T-helper 17 cell (primary cell): ENCODE measurements around the gene EXOC6B. TPM values are rescaled to one million over a fixed set of nuclear protein-coding genes. Genes with fewer than 3 reads are reported as not detected.

Source experiments
- ATAC-seq: fragments of 150-1000 bp; cut with Tn5 transposase; 2 replicates; pipeline ENCODE4 v1.10.0; 2021; ENCODE audit warnings: mild to moderate bottlenecking, moderate library complexity
- DNase-seq, 3 donors: peaks; one replicate each; pipeline versions ENCODE4 v3.0.0 to v3.0.0-alpha.2; 2020 to 2021
- H3K9me3 ChIP-seq: one replicate; pipeline ENCODE4 v1.7.0; 2013; ENCODE audit warnings: low read length, mild to moderate bottlenecking; ENCODE audit not compliant: control insufficient read depth, poor library complexity, severe bottlenecking
- H3K27ac Mint-ChIP-seq: one replicate; pipeline ENCODE4 v1.8.0; 2022; ENCODE audit warnings: mild to moderate bottlenecking, moderate library complexity, mixed read lengths
- H3K27me3 Mint-ChIP-seq: one replicate; pipeline ENCODE4 v1.8.0; 2022; ENCODE audit warnings: mixed read lengths
- H3K36me3 Mint-ChIP-seq: one replicate; pipeline ENCODE4 v1.8.0; 2022; ENCODE audit warnings: low read depth, mixed read lengths
- H3K4me1 Mint-ChIP-seq: one replicate; pipeline ENCODE4 v1.8.0; 2022; ENCODE audit warnings: mild to moderate bottlenecking, mixed read lengths
- H3K4me3 Mint-ChIP-seq: one replicate; pipeline ENCODE4 v1.8.0; 2022; ENCODE audit warnings: mild to moderate bottlenecking, moderate library complexity, mixed read lengths
- total RNA-seq, 4 donors: library from RNA in 2 of 4; stranded (reverse) in 2 of 4; gene quantifications; one replicate each; pipeline ENCODE4 v1.2.3 and lab custom pipeline; 2022 to 2026

The EXOC6B gene
- total RNA-seq (10 to 100 TPM; 14.6 to 17.3 TPM), total RNA-seq (lab: John Stamatoyannopoulos, UW) (18.3 to 22.9 reads per million in 2 donors)

GRCh38 chr2:72825257-72826155 lies at the start of gene EXOC6B:
EXOC6B (minus strand) TSS chr2:72826033.
- H3K9me3 ChIP-seq, result no peaks in the 10 kb centered on the region
- peaks cover 7% of the 10 kb centered on the region for H3K36me3 Mint-ChIP-seq
- peaks cover 7% of the 10 kb centered on the region for H3K27me3 Mint-ChIP-seq
- ATAC-seq (peak; percentile 95), DNase-seq (peak; percentile 66 to 76 (median 69))
- H3K4me1 Mint-ChIP-seq, result peaks cover 36% of the 10 kb centered on the region
- H3K4me3 Mint-ChIP-seq, result peak within 1 kb of the TSS; percentile 97
- H3K27ac Mint-ChIP-seq, result peak within 1 kb of the TSS; percentile 94

DNA sequence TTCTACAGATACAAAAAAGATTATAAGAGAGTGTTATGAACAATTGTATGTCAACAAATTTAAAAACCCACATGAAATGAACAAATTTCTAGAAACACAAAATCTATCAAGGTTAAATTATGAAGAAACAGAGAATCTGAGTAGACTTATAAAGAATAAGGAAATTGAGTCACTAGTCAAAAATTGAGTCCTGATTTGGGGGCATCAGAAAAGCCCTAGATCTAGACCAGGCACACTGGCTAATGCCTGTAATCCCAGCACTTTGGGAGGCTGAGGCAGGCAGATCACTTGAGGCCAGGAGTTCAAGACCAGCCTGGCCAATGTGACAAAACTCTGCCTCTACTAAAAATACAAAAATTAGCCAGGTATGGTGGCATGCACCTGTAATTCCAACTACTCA lies 46.0 kb upstream of the EXOC6B start:
- Mint-ChIP-seq H3K27me3 (peaks cover 45% of the 10 kb centered on the region), H3K4me1 (no peaks in the 10 kb centered on the region)
- ATAC-seq, result no peak

GRCh38 chr2:72871060-72871459 lies 45.2 kb upstream of the EXOC6B start:
- Mint-ChIP-seq H3K36me3 (peaks cover 3% of the 10 kb centered on the region), H3K4me3 (no peak overlapping the region), H3K27ac (no peak overlapping the region), H3K27me3 (peaks cover 50% of the 10 kb centered on the region), H3K4me1 (no peaks in the 10 kb centered on the region)
- ATAC-seq (no peak), DNase-seq (no peak)
- H3K9me3 ChIP-seq, result no peaks in the 10 kb centered on the region

More for the DNA sequence above, 46.0 kb upstream of the EXOC6B start:
- no peaks in the 10 kb centered on the region for H3K9me3 ChIP-seq
- Mint-ChIP-seq H3K4me3 (no peak overlapping the region), H3K27ac (no peak overlapping the region), H3K36me3 (peaks cover 3% of the 10 kb centered on the region)
- no peak for DNase-seq

DNA sequence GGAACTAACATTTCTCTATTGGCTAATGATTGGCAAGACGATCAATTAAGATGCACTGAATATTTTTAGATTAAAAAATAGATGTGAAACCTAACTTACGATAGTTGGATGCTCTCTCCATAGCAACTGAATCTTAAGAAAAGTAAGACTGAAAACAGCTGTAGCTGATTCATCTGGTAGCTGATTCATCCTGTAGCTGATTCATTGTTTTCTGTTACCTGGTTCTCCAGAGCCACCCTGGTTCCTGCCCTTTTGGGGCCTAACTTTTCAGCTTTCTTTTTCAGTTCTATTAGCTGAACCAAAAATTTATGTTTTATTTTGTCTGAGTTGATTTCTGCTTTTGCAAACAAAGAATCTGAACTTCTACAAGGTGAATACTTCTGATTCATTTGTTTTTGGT lies 38.7 kb upstream of the EXOC6B start:
- no peak overlapping the region for H3K27ac Mint-ChIP-seq

GRCh38 chr2:72863046-72863445 lies 37.2 kb upstream of the EXOC6B start:
- Mint-ChIP-seq H3K4me1 (peaks cover 13% of the 10 kb centered on the region), H3K27ac (peak overlapping the region; percentile 74), H3K4me3 (no peak overlapping the region), H3K36me3 (peaks cover 2% of the 10 kb centered on the region), H3K27me3 (peaks cover 62% of the 10 kb centered on the region)
- no peak for DNase-seq
- no peaks in the 10 kb centered on the region for H3K9me3 ChIP-seq
- no peak for ATAC-seq

More for the DNA sequence above, 38.7 kb upstream of the EXOC6B start:
- DNase-seq (no peak), ATAC-seq (no peak)
- no peak overlapping the region for H3K4me3 Mint-ChIP-seq
- H3K4me1 Mint-ChIP-seq, result peaks cover 13% of the 10 kb centered on the region
- peaks cover 60% of the 10 kb centered on the region for H3K27me3 Mint-ChIP-seq
- H3K9me3 ChIP-seq, result no peaks in the 10 kb centered on the region
- peaks cover 3% of the 10 kb centered on the region for H3K36me3 Mint-ChIP-seq

GRCh38 chr2:72862239-72862988 lies 36.6 kb upstream of the EXOC6B start:
- DNase-seq, result peak; percentile 74 to 87 (median 80)
- peaks cover 4% of the 10 kb centered on the region for H3K36me3 Mint-ChIP-seq
- peaks cover 16% of the 10 kb centered on the region for H3K4me1 Mint-ChIP-seq
- no peaks in the 10 kb centered on the region for H3K9me3 ChIP-seq
- H3K27me3 Mint-ChIP-seq, result peaks cover 67% of the 10 kb centered on the region
- peak overlapping the region; percentile 70 for H3K4me3 Mint-ChIP-seq
- peak overlapping the region; percentile 74 for H3K27ac Mint-ChIP-seq
- peak; percentile 96 for ATAC-seq

DNA sequence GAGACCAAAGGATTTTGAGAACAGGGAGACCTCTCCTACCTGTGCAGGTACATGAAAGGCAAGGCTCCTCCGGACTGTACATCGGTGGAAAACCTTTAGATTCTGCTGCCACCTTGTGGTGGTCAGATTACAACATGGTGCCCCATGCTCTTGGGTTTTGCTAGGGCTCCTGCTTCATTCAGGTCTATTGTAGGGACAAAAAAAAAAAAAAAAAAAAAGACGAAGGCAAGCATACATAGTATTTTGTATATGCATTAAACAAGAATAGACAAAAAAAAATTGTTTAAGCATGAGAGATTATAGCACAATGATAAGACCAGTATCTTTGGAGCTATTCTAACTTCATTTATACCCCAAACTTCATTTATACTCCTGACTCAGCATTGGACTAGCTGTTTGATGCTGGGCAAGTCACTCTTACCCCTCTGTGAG lies 34.0 kb upstream of the EXOC6B start:
- no peaks in the 10 kb centered on the region for H3K9me3 ChIP-seq
- Mint-ChIP-seq H3K4me1 (peaks cover 19% of the 10 kb centered on the region), H3K36me3 (peaks cover 11% of the 10 kb centered on the region), H3K27ac (no peak overlapping the region), H3K4me3 (no peak overlapping the region), H3K27me3 (peaks cover 69% of the 10 kb centered on the region)
- peak; percentile 79 for ATAC-seq
- DNase-seq, result peak; percentile 14 to 48 (median 19)

GRCh38 chr2:72851333-72851732 lies 25.5 kb upstream of the EXOC6B start:
- no peaks in the 10 kb centered on the region for H3K4me1 Mint-ChIP-seq
- no peak overlapping the region for H3K4me3 Mint-ChIP-seq
- no peaks in the 10 kb centered on the region for H3K9me3 ChIP-seq
- peaks cover 7% of the 10 kb centered on the region for H3K36me3 Mint-ChIP-seq
- H3K27ac Mint-ChIP-seq, result no peak overlapping the region
- ATAC-seq (no peak), DNase-seq (no peak)
- H3K27me3 Mint-ChIP-seq, result peaks cover 48% of the 10 kb centered on the region

DNA sequence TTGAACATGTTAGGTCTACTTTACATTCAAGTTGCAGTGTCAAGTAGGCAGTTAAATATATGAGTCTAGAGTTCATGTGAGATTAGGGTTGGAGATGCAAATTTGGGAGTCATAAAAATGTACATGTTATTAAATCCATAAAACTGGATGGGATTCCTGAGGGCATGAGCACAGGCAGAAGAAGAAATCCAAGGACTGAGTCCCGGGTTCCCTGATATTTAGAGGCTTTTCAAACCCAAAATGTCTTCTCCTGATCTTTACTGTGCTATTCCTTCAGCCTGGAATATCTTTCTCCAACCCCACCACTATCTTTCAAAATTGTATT lies 23.3 kb upstream of the EXOC6B start:
- no peak for DNase-seq
- Mint-ChIP-seq H3K27ac (no peak overlapping the region), H3K36me3 (no peaks in the 10 kb centered on the region)

DNA sequence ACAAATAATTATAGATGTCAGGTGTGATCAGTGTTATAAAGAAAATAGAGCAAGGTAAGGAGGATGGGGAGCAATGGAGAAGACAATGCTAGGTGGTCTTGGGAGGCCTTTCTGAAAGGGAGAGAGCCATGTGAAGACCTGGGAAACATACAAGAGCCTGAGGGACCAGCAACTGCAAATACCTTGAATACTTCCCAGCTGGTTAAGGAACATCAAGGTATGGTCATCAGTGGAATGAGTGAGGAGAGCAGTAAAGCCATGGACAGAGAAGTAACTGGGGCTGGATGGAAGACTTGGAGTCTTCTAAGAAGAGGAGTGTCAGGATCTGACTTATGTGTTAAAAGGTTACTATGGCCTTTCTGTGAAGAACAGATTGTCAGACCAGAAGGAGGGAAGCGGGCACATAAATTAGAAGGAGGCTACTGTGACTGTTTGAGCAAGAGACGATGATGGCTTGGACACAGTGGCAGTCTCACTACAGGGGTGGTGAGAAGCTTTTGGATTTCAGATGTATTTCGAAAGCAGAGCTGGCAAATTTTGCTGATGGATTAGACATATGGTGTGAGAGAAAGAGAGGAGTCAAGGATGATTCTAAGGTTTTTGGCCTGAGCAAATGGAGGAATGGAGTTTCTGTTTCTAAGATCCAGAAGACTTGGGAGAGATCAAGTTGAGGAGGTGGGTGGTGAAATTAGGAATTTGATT lies 22.8 kb upstream of the EXOC6B start:
- no peaks in the 10 kb centered on the region for H3K4me1 Mint-ChIP-seq
- H3K27ac Mint-ChIP-seq, result no peak overlapping the region
- H3K9me3 ChIP-seq, result no peaks in the 10 kb centered on the region
- H3K27me3 Mint-ChIP-seq, result peaks cover 39% of the 10 kb centered on the region
- no peaks in the 10 kb centered on the region for H3K36me3 Mint-ChIP-seq
- ATAC-seq, result no peak
- no peak overlapping the region for H3K4me3 Mint-ChIP-seq
- DNase-seq, result no peak

More for the DNA sequence above, 23.3 kb upstream of the EXOC6B start:
- H3K9me3 ChIP-seq, result no peaks in the 10 kb centered on the region
- H3K27me3 Mint-ChIP-seq, result peaks cover 38% of the 10 kb centered on the region
- no peak overlapping the region for H3K4me3 Mint-ChIP-seq
- H3K4me1 Mint-ChIP-seq, result no peaks in the 10 kb centered on the region
- no peak for ATAC-seq

GRCh38 chr2:72847534-72848315 lies 21.9 kb upstream of the EXOC6B start:
- Mint-ChIP-seq H3K27me3 (peaks cover 44% of the 10 kb centered on the region), H3K4me3 (no peak overlapping the region), H3K27ac (no peak overlapping the region), H3K36me3 (no peaks in the 10 kb centered on the region), H3K4me1 (no peaks in the 10 kb centered on the region)
- ATAC-seq, result no peak
- DNase-seq, result no peak
- H3K9me3 ChIP-seq, result no peaks in the 10 kb centered on the region
